ENCODE measurements around the gene CTSH. TPM values are rescaled to one million over a fixed set of nuclear protein-coding genes. Genes with fewer than 3 reads are reported as not detected.
"Not testable (repeated sequence)": the region's sequence is repeated elsewhere in the genome, so short reads cannot be mapped to it uniquely, and the experiment has no call there.

Gene CTSH
- total RNA-seq, 1 donor from 2014 or later: 5.7 TPM

- peaks cover 43% of the 10 kb centered on the region for H3K36me3 ChIP-seq (ENCODE audit: insufficient read depth, low read length)
- DNase-seq (ENCODE audit: low read depth): no peak
Measured at GRCh38 chr15:78907577-78907976, 37.3 kb downstream of the CTSH start.

DNA sequence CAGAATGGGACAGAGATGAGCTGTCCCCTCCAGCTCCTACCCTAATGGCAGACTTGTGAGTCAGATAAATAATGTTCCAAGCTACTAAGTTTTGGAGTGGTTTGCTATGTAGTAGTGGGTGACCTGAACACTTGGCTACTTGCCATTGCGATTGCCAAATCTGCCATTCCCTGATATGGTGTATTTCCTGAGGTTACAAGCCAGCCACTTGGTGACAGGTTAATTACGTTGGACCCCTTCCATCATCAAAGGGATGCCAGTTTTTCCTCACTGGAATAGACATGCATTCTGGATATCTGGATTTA, 38.6 kb downstream of the CTSH start:
- peak; percentile 72 for DNase-seq (ENCODE audit: low read depth)
- peaks cover 46% of the 10 kb centered on the region for H3K79me2 ChIP-seq (ENCODE audit: insufficient read depth, low read length)
- H3K36me3 Mint-ChIP-seq (ENCODE audit: low read depth, unreplicated experiment): peaks cover 26% of the 10 kb centered on the region
- H3K27ac ChIP-seq (ENCODE audit: low read depth, low read length): peak overlapping the region; percentile 24
- TF ChIP-seq CTCF (IDR thresholded peaks at IDR 0.05; ENCODE audit: insufficient read depth, low read depth, low read length) (no peak), EZH2 (IDR thresholded peaks at IDR 0.05; ENCODE audit: insufficient read depth, low read length) (no peak)
- peaks cover 91% of the 10 kb centered on the region for H4K20me1 ChIP-seq (ENCODE audit: insufficient read depth, low read length)
- H3K4me1 Mint-ChIP-seq (ENCODE audit: low read depth, unreplicated experiment): peaks cover 36% of the 10 kb centered on the region
- no peak overlapping the region for H3K4me3 ChIP-seq (ENCODE audit: insufficient read depth, low read depth, low read length)
- FAIRE-seq: no peak
- no peak overlapping the region for H2AFZ ChIP-seq (ENCODE audit: low read depth, low read length)
- H3K27me3 ChIP-seq (ENCODE audit: insufficient read depth, low read length): no peaks in the 10 kb centered on the region
- no peak overlapping the region for H3K9ac ChIP-seq (ENCODE audit: low read length)
- no peak overlapping the region for H3K4me3 Mint-ChIP-seq (ENCODE audit: unreplicated experiment)
- no peaks in the 10 kb centered on the region for H3K9me3 Mint-ChIP-seq (ENCODE audit: unreplicated experiment)
- peaks cover 7% of the 10 kb centered on the region for H3K4me1 ChIP-seq (ENCODE audit: insufficient read depth, low read length)
- no peaks in the 10 kb centered on the region for H3K9me3 ChIP-seq (ENCODE audit: insufficient read depth, low read depth, low read length)
- peaks cover 47% of the 10 kb centered on the region for H3K36me3 ChIP-seq (ENCODE audit: insufficient read depth, low read length)
- peak overlapping the region; percentile 56 for H3K27ac Mint-ChIP-seq (ENCODE audit: unreplicated experiment)
- H3K27me3 Mint-ChIP-seq (ENCODE audit: low read depth, unreplicated experiment): no peaks in the 10 kb centered on the region
- H3K4me2 ChIP-seq (ENCODE audit: low read length): peak overlapping the region; percentile 14

More at GRCh38 chr15:78907577-78907976, 37.3 kb downstream of the CTSH start:
- no peaks in the 10 kb centered on the region for H3K9me3 ChIP-seq (ENCODE audit: insufficient read depth, low read depth, low read length)
- H2AFZ ChIP-seq (ENCODE audit: low read depth, low read length): no peak overlapping the region
- no peak overlapping the region for H3K4me3 ChIP-seq (ENCODE audit: insufficient read depth, low read depth, low read length)
- no peak overlapping the region for H3K27ac ChIP-seq (ENCODE audit: low read depth, low read length)
- Mint-ChIP-seq H3K27me3 (ENCODE audit: low read depth, unreplicated experiment) (no peaks in the 10 kb centered on the region), H3K4me1 (ENCODE audit: low read depth, unreplicated experiment) (peaks cover 31% of the 10 kb centered on the region), H3K4me3 (ENCODE audit: unreplicated experiment) (no peak overlapping the region), H3K36me3 (ENCODE audit: low read depth, unreplicated experiment) (peaks cover 23% of the 10 kb centered on the region), H3K9me3 (ENCODE audit: unreplicated experiment) (no peaks in the 10 kb centered on the region), H3K27ac (ENCODE audit: unreplicated experiment) (peak overlapping the region; percentile 4)
- peaks cover 94% of the 10 kb centered on the region for H4K20me1 ChIP-seq (ENCODE audit: insufficient read depth, low read length)
- peaks cover 47% of the 10 kb centered on the region for H3K79me2 ChIP-seq (ENCODE audit: insufficient read depth, low read length)
- H3K4me1 ChIP-seq (ENCODE audit: insufficient read depth, low read length): peaks cover 7% of the 10 kb centered on the region
- no peak overlapping the region for H3K9ac ChIP-seq (ENCODE audit: low read length)
- no peak for FAIRE-seq
- H3K4me2 ChIP-seq (ENCODE audit: low read length): no peak overlapping the region
- TF ChIP-seq CTCF (IDR thresholded peaks at IDR 0.05; ENCODE audit: insufficient read depth, low read depth, low read length): peak; percentile 4
- TF ChIP-seq EZH2 (IDR thresholded peaks at IDR 0.05; ENCODE audit: insufficient read depth, low read length): no peak
- no peaks in the 10 kb centered on the region for H3K27me3 ChIP-seq (ENCODE audit: insufficient read depth, low read length)

GRCh38 chr15:78904599-78905358, 40.1 kb downstream of the CTSH start:
- Mint-ChIP-seq H3K4me3 (ENCODE audit: unreplicated experiment) (no peak overlapping the region), H3K27me3 (ENCODE audit: low read depth, unreplicated experiment) (no peaks in the 10 kb centered on the region), H3K36me3 (ENCODE audit: low read depth, unreplicated experiment) (peaks cover 24% of the 10 kb centered on the region), H3K27ac (ENCODE audit: unreplicated experiment) (peak overlapping the region; percentile 11), H3K4me1 (ENCODE audit: low read depth, unreplicated experiment) (peaks cover 26% of the 10 kb centered on the region), H3K9me3 (ENCODE audit: unreplicated experiment) (no peaks in the 10 kb centered on the region)
- H4K20me1 ChIP-seq (ENCODE audit: insufficient read depth, low read length): peaks cover 90% of the 10 kb centered on the region
- peaks cover 51% of the 10 kb centered on the region for H3K79me2 ChIP-seq (ENCODE audit: insufficient read depth, low read length)
- TF ChIP-seq EZH2 (IDR thresholded peaks at IDR 0.05; ENCODE audit: insufficient read depth, low read length): no peak
- TF ChIP-seq CTCF (IDR thresholded peaks at IDR 0.05; ENCODE audit: insufficient read depth, low read depth, low read length): no peak
- H3K36me3 ChIP-seq (ENCODE audit: insufficient read depth, low read length): peaks cover 51% of the 10 kb centered on the region
- no peaks in the 10 kb centered on the region for H3K27me3 ChIP-seq (ENCODE audit: insufficient read depth, low read length)
- no peak overlapping the region for H2AFZ ChIP-seq (ENCODE audit: low read depth, low read length)
- H3K9me3 ChIP-seq (ENCODE audit: insufficient read depth, low read depth, low read length): no peaks in the 10 kb centered on the region
- H3K9ac ChIP-seq (ENCODE audit: low read length): no peak overlapping the region
- H3K27ac ChIP-seq (ENCODE audit: low read depth, low read length): no peak overlapping the region
- FAIRE-seq (no peak), DNase-seq (ENCODE audit: low read depth) (no peak)
- no peak overlapping the region for H3K4me3 ChIP-seq (ENCODE audit: insufficient read depth, low read depth, low read length)
- H3K4me1 ChIP-seq (ENCODE audit: insufficient read depth, low read length): peaks cover 7% of the 10 kb centered on the region
- no peak overlapping the region for H3K4me2 ChIP-seq (ENCODE audit: low read length)

DNA sequence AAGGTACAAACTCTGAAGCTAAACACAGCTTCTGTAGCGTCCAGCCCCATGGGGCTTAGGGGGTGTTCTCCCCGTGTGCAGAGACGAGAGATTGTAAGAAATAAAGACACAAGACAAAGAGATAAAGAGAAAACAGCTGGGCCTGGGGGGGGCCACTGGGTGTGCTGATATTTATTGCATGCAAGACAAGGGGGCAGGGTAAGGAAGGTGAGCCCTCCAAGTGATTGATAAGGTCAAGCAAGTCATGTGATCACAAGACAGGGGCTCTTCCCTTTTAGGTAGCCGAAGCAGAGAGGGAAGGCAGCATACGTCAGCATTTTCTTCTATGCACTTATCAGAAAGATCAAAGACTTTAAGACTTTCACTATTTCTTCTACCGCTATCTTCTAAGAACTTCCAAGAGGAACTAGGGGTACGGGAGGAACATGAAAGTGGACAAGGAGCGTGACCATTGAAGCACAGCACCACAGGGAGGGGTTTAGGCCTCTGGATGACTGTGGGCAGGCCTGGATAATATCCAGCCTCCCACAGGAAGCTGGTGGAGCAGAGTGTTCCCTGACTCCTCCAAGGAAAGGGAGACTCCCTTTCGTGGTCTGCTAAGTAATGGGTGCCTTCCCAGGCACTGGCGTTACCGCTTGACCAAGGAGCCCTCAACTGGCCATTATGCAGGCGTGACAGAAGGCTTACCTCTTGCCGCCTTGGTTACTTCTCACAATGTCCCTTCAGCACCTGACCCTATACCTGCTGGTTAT, 42.4 kb downstream of the CTSH start:
- peaks cover 64% of the 10 kb centered on the region for H3K79me2 ChIP-seq (ENCODE audit: insufficient read depth, low read length)
- H3K4me3 Mint-ChIP-seq (ENCODE audit: unreplicated experiment); H3K4me1 ChIP-seq (ENCODE audit: insufficient read depth, low read length); H3K9me3 Mint-ChIP-seq (ENCODE audit: unreplicated experiment); H3K27me3 Mint-ChIP-seq (ENCODE audit: low read depth, unreplicated experiment); FAIRE-seq; H2AFZ ChIP-seq (ENCODE audit: low read depth, low read length); DNase-seq (ENCODE audit: low read depth); H3K27ac ChIP-seq (ENCODE audit: low read depth, low read length); H3K4me3 ChIP-seq (ENCODE audit: insufficient read depth, low read depth, low read length); H3K9me3 ChIP-seq (ENCODE audit: insufficient read depth, low read depth, low read length); H3K9ac ChIP-seq (ENCODE audit: low read length); H3K4me2 ChIP-seq (ENCODE audit: low read length); H3K27me3 ChIP-seq (ENCODE audit: insufficient read depth, low read length): not testable (repeated sequence)
- H3K36me3 Mint-ChIP-seq (ENCODE audit: low read depth, unreplicated experiment): peaks cover 27% of the 10 kb centered on the region
- peaks cover 25% of the 10 kb centered on the region for H3K4me1 Mint-ChIP-seq (ENCODE audit: low read depth, unreplicated experiment)
- H4K20me1 ChIP-seq (ENCODE audit: insufficient read depth, low read length): peaks cover 95% of the 10 kb centered on the region
- H3K36me3 ChIP-seq (ENCODE audit: insufficient read depth, low read length): peaks cover 65% of the 10 kb centered on the region
- H3K27ac Mint-ChIP-seq (ENCODE audit: unreplicated experiment): peak overlapping the region; percentile 94

Data from astrocyte (in vitro differentiated cells and primary cell).